ENCODE results near the gene TMC7.

DNA sequence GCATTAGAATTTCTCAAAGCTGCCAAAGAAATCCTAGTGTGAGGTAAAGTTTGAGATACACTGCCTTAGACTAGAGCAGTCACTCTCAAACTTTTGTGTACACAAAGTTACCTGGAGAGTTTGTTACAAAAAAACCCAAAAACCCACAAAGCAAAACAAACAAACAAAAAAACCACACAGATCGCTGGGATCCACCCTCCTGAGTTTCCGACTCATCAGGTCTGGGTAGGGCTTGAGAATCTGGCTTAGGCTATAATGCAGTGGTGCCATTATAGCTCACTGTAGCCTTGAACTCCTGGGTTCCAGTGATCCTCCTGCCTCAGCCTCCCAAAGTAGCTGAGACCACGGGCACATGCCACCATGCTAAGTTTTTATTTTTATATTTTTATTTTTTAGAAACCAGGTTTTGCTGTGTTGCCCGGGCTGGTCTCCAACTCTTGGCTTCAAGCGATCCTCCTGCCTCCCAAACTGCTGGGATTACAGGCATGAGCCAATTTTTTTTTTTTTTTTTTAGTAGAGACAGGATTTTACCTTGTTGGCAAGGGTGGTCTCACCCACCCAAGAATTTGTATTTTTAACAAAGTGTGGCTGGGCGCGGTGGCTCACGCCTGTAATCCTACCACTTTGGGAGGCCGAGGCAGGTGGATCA is 35.2 kb upstream of the TMC7 start:
- TF ChIP-seq MAFK (conservative IDR thresholded peaks at IDR 0.05 in 1 of 2, IDR thresholded peaks at IDR 0.05 in 1 of 2; ENCODE audit: low read length in 2 of 2) = no peak
- no peak for TF ChIP-seq EZH2 (conservative IDR thresholded peaks at IDR 0.05; ENCODE audit: low read depth, low read length)
- no peak for TF ChIP-seq ZSCAN20 (CRISPR knock-in tag; IDR thresholded peaks at IDR 0.05; ENCODE audit: borderline replicate concordance)
- TF ChIP-seq ZNF263 (CRISPR knock-in tag; IDR thresholded peaks at IDR 0.05) = no peak
- no peak for TF ChIP-seq ETV6 (CRISPR knock-in tag; conservative IDR thresholded peaks at IDR 0.05)
- TF ChIP-seq ZNF264 (CRISPR knock-in tag; IDR thresholded peaks at IDR 0.05) = no peak
